ENCODE results near the gene DRD4. TPM values are rescaled to one million over a fixed set of nuclear protein-coding genes. Genes with fewer than 3 reads are reported as not detected.

DRD4 gene
- total RNA-seq, 2 experiments from 2014 or later: 0.88 to 0.89 TPM

- POLR2A ChIA-PET: interaction anchor here (1.1 to 3.2 kb wide), 6 partner anchors 12 to 114 kb away, joined by 3 to 10 read pairs (median 5); partner anchors contain the start of gene PHRF1
- no peaks in the 10 kb centered on the region for H3K9me3 Mint-ChIP-seq
- peak overlapping the region; percentile 21 for H3K27ac Mint-ChIP-seq
- no peak overlapping the region for H3K4me3 Mint-ChIP-seq
- peak; percentile 50 for TF ChIP-seq CTCF (IDR thresholded peaks at IDR 0.05)
- intact Hi-C loops (cut with micrococcal nuclease): no loop called here
- H3K27me3 Mint-ChIP-seq: no peaks in the 10 kb centered on the region
- CTCF ChIA-PET: interaction anchor here (1.0 kb wide), 1 partner anchor 25 kb away, joined by 3 read pairs; no protein-coding TSS in a partner anchor
- ATAC-seq (no peak), DNase-seq (peak; percentile 47)
- peaks cover 6% of the 10 kb centered on the region for H3K36me3 Mint-ChIP-seq (ENCODE audit: low read depth)
- peaks cover 11% of the 10 kb centered on the region for H3K4me1 Mint-ChIP-seq (ENCODE audit: low read depth)
Measured at GRCh38 chr11:612201-612960, 24.7 kb upstream of the DRD4 start.

- H3K36me3 Mint-ChIP-seq (ENCODE audit: low read depth): peaks cover 5% of the 10 kb centered on the region
- H3K9me3 Mint-ChIP-seq: no peaks in the 10 kb centered on the region
- no peak for TF ChIP-seq CTCF (IDR thresholded peaks at IDR 0.05)
- DNase-seq: no peak
- ChIA-PET POLR2A (interaction anchor here (1.1 to 3.2 kb wide), 5 partner anchors 12 to 114 kb away, joined by 3 to 10 read pairs (median 6); partner anchors contain the start of gene PHRF1), CTCF (interaction anchor here (1.0 kb wide), 1 partner anchor 25 kb away, joined by 3 read pairs; no protein-coding TSS in a partner anchor)
- H3K27ac Mint-ChIP-seq: no peak overlapping the region
- no peak overlapping the region for H3K4me3 Mint-ChIP-seq
- H3K4me1 Mint-ChIP-seq (ENCODE audit: low read depth): peaks cover 11% of the 10 kb centered on the region
- intact Hi-C loops (cut with micrococcal nuclease): no loop called here
- H3K27me3 Mint-ChIP-seq: no peaks in the 10 kb centered on the region
- no peak for ATAC-seq
Measured at GRCh38 chr11:612961-613300, 24.1 kb upstream of the DRD4 start.

- POLR2A ChIA-PET: interaction anchor here (0.5 to 3.2 kb wide), 8 partner anchors 7 to 217 kb away, joined by 3 to 10 read pairs (median 5); partner anchors contain the start of gene PHRF1
- Mint-ChIP-seq H3K9me3 (no peaks in the 10 kb centered on the region), H3K36me3 (ENCODE audit: low read depth) (peaks cover 5% of the 10 kb centered on the region), H3K4me3 (no peak overlapping the region), H3K27me3 (no peaks in the 10 kb centered on the region), H3K27ac (no peak overlapping the region), H3K4me1 (ENCODE audit: low read depth) (peaks cover 11% of the 10 kb centered on the region)
- no peak for TF ChIP-seq CTCF (IDR thresholded peaks at IDR 0.05)
- ATAC-seq: peak; percentile 59
- intact Hi-C loops (cut with micrococcal nuclease): no loop called here
- DNase-seq: peak; percentile 93
- CTCF ChIA-PET: interaction anchor here (0.7 to 1.3 kb wide), 2 partner anchors 19 to 59 kb away, joined by 3 to 4 read pairs; no protein-coding TSS in a partner anchor
Measured at GRCh38 chr11:613369-613968, 23.6 kb upstream of the DRD4 start.

- Mint-ChIP-seq H3K27ac (peak overlapping the region; percentile 79), H3K9me3 (no peaks in the 10 kb centered on the region), H3K4me1 (ENCODE audit: low read depth) (peaks cover 11% of the 10 kb centered on the region), H3K27me3 (no peaks in the 10 kb centered on the region), H3K36me3 (ENCODE audit: low read depth) (peaks cover 4% of the 10 kb centered on the region), H3K4me3 (peak overlapping the region; percentile 84)
- no peak for ATAC-seq
- DNase-seq: no peak
- TF ChIP-seq CTCF (IDR thresholded peaks at IDR 0.05): no peak
- CTCF ChIA-PET: interaction anchor here (0.7 to 1.3 kb wide), 2 partner anchors 19 to 60 kb away, joined by 3 to 4 read pairs; no protein-coding TSS in a partner anchor
- intact Hi-C loops (cut with micrococcal nuclease): no loop called here
- POLR2A ChIA-PET: interaction anchor here (0.5 to 3.2 kb wide), 7 partner anchors 8 to 217 kb away, joined by 3 to 7 read pairs (median 3); partner anchors contain the start of gene PHRF1
Measured at GRCh38 chr11:614021-614622, 22.9 kb upstream of the DRD4 start.

Data from activated CD8-positive, alpha-beta T cell treated with anti-CD3 and anti-CD28 coated beads for 36 hours (primary cell).